ENCODE data around the gene CDH19.

CDH19 gene

DNA sequence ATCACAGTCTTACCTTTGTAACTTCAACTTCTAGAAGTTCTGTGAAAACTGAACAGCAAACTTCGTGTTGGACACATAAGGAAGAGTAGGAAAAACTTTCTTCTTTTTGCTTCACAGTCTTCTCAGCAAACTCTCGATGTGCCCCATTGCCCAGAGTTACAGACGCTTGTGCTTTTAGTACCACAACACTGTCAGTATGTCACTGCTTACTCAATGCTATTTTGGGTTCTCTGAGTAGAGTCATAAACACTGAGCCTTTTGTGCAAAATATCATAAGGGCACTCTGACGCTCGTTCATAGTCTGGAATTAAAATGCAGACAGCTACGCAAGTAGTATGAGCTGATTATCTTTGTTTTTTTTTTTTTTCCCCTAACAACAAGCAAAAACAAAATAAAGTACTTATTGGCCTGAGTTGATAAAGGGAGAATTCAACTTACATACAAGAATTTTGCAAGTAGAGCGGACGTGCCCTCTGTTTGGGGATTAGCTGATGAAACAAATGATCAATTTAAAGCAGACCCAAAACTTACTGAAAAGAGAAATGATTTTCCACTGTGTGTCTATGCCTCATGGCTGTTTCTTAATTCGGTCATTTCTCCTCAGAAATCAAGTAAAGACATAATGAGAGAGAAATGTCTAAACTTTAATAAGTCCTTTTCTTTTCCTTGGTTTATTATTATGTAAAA lies at the start of gene CDH19:
Gene CDH19 (minus strand): TSS at position 150 of the 687 bp plus-strand sequence. CDS start 31,886 bp downstream, outside the sequence.
- Histone ChIP-seq H3K36me3 (ENCODE audit: control insufficient read depth, insufficient read depth, low read length) (no peaks in the 10 kb centered on the region), H3K27me3 (replicated peaks; ENCODE audit: control insufficient read depth, insufficient read depth, low read length) (no peaks in the 10 kb centered on the region), H3K4me3 (replicated peaks; ENCODE audit: low read depth, low read length) (no peak within 1 kb of the TSS)
- TF ChIP-seq, protein P1, sequence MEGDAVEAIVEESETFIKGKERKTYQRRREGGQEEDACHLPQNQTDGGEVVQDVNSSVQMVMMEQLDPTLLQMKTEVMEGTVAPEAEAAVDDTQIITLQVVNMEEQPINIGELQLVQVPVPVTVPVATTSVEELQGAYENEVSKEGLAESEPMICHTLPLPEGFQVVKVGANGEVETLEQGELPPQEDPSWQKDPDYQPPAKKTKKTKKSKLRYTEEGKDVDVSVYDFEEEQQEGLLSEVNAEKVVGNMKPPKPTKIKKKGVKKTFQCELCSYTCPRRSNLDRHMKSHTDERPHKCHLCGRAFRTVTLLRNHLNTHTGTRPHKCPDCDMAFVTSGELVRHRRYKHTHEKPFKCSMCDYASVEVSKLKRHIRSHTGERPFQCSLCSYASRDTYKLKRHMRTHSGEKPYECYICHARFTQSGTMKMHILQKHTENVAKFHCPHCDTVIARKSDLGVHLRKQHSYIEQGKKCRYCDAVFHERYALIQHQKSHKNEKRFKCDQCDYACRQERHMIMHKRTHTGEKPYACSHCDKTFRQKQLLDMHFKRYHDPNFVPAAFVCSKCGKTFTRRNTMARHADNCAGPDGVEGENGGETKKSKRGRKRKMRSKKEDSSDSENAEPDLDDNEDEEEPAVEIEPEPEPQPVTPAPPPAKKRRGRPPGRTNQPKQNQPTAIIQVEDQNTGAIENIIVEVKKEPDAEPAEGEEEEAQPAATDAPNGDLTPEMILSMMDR (IDR thresholded peaks at IDR 0.05; ENCODE audit: insufficient read depth, low read length, poor library complexity, severe bottlenecking) = no peak
- DNase-seq (ENCODE audit: extremely low read depth, insufficient read length) = no peak

GRCh38 chr18:66647671-66648070 lies 43.8 kb upstream of the CDH19 start:
- Histone ChIP-seq H3K4me3 (replicated peaks; ENCODE audit: low read depth, low read length) (no peak overlapping the region), H3K27me3 (replicated peaks; ENCODE audit: control insufficient read depth, insufficient read depth, low read length) (no peaks in the 10 kb centered on the region), H3K36me3 (ENCODE audit: control insufficient read depth, insufficient read depth, low read length) (no peaks in the 10 kb centered on the region)
- no peak for DNase-seq (ENCODE audit: extremely low read depth, insufficient read length)
- TF ChIP-seq, protein P1 (IDR thresholded peaks at IDR 0.05; ENCODE audit: insufficient read depth, low read length, poor library complexity, severe bottlenecking) = no peak

DNA sequence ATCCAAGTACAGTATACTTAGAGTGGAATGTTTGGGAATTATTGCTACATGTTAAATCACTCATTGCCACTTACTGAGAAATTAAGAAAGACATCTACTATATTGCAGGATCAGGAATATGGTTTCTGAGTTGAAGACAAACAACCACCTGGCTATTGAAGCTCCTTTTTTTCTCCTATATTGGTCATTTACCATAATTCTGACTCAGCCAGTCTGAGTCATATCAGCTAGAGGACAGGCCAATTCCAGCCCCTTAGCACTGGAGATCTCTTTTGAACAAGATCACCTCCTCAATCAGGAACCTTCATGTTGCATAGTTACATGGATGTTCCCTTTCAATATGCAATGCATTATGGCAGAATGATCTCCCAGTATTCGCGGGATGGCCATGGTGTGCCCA lies 42.7 kb upstream of the CDH19 start:
- H3K27me3 ChIP-seq (replicated peaks; ENCODE audit: control insufficient read depth, insufficient read depth, low read length) = no peaks in the 10 kb centered on the region
- no peaks in the 10 kb centered on the region for H3K36me3 ChIP-seq (ENCODE audit: control insufficient read depth, insufficient read depth, low read length)
- H3K4me3 ChIP-seq (replicated peaks; ENCODE audit: low read depth, low read length) = no peak overlapping the region
- TF ChIP-seq, protein P1 (IDR thresholded peaks at IDR 0.05; ENCODE audit: insufficient read depth, low read length, poor library complexity, severe bottlenecking) = no peak
- no peak for DNase-seq (ENCODE audit: extremely low read depth, insufficient read length)

DNA sequence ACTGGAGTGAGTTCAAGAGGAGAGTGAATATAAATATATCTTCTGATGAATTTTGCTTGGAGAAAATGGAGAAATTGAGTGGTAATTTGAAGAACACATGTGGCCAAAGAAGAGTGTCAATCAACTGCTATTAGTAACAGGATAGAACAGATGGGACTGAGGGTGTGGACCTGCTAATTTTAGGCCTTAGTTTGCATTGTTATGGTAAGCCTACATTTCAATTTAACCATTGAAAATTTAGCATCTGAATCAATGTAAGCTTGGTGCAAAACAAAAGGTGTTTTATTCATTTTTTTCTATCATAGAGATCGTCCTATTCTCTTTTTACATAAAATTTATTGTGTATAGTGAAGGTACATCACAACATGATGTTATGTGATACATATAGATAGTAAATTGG lies 42.1 kb upstream of the CDH19 start:
- Histone ChIP-seq H3K36me3 (ENCODE audit: control insufficient read depth, insufficient read depth, low read length) (no peaks in the 10 kb centered on the region), H3K4me3 (replicated peaks; ENCODE audit: low read depth, low read length) (no peak overlapping the region), H3K27me3 (replicated peaks; ENCODE audit: control insufficient read depth, insufficient read depth, low read length) (no peaks in the 10 kb centered on the region)
- no peak for DNase-seq (ENCODE audit: extremely low read depth, insufficient read length)
- TF ChIP-seq, protein P1 (IDR thresholded peaks at IDR 0.05; ENCODE audit: insufficient read depth, low read length, poor library complexity, severe bottlenecking) = no peak

- no peaks in the 10 kb centered on the region for H3K36me3 ChIP-seq (ENCODE audit: control insufficient read depth, insufficient read depth, low read length)
- no peak for DNase-seq (ENCODE audit: extremely low read depth, insufficient read length)
- TF ChIP-seq, protein P1 (IDR thresholded peaks at IDR 0.05; ENCODE audit: insufficient read depth, low read length, poor library complexity, severe bottlenecking) = no peak
- no peak overlapping the region for H3K4me3 ChIP-seq (replicated peaks; ENCODE audit: low read depth, low read length)
- no peaks in the 10 kb centered on the region for H3K27me3 ChIP-seq (replicated peaks; ENCODE audit: control insufficient read depth, insufficient read depth, low read length)
Observed at GRCh38 chr18:66641056-66641455, 37.2 kb upstream of the CDH19 start.

DNA sequence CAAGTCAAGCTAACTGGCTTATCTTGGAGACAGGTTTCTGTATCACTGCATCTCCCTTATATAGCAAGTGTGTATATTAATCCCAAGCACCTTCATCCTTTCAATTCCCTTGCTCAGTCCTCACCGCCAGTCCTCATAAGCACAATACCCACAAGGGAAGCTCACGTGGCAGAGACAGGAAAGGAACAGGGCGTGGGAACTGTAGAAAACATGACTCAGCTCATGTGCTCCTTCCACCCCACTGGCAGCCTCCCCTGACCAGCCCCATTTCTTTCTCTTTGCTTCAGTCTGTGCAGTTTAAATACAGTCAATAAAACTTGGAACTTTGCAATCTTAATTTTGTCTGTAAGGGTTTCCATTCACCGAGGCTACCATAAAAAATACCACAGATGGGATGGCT lies 36.5 kb upstream of the CDH19 start:
- DNase-seq (ENCODE audit: extremely low read depth, insufficient read length) = no peak
- TF ChIP-seq, protein P1 (IDR thresholded peaks at IDR 0.05; ENCODE audit: insufficient read depth, low read length, poor library complexity, severe bottlenecking) = no peak

More for the DNA sequence above, 36.5 kb upstream of the CDH19 start:
- Histone ChIP-seq H3K4me3 (replicated peaks; ENCODE audit: low read depth, low read length) (no peak overlapping the region), H3K27me3 (replicated peaks; ENCODE audit: control insufficient read depth, insufficient read depth, low read length) (no peaks in the 10 kb centered on the region), H3K36me3 (ENCODE audit: control insufficient read depth, insufficient read depth, low read length) (no peaks in the 10 kb centered on the region)

All from GM06990 (cell line).